KOPT-K1 (cell line): Measurements from ENCODE around the gene SETD5.

Source experiments
- H3K27ac ChIP-seq: fragments of 200-600 bp; sonication (generic); 2 replicates; pipeline ENCODE4 v1.5.1; 2016; ENCODE audit warnings: antibody characterized with exemption, mild to moderate bottlenecking, low read depth, low read length; ENCODE audit not compliant: poor library complexity, severe bottlenecking
- H3K36me3 ChIP-seq: fragments of 200-600 bp; sonication (generic); 2 replicates; pipeline ENCODE4 v1.5.1; 2017; ENCODE audit warnings: antibody characterized with exemption, mild to moderate bottlenecking, low read length, moderate library complexity; ENCODE audit not compliant: insufficient read depth
- H3K9me3 ChIP-seq: fragments of 200-600 bp; sonication (generic); 2 replicates; pipeline ENCODE4 v1.5.1; 2017; ENCODE audit warnings: antibody characterized with exemption, low read length, mild to moderate bottlenecking; ENCODE audit not compliant: insufficient read depth, poor library complexity, severe bottlenecking

The SETD5 gene

DNA sequence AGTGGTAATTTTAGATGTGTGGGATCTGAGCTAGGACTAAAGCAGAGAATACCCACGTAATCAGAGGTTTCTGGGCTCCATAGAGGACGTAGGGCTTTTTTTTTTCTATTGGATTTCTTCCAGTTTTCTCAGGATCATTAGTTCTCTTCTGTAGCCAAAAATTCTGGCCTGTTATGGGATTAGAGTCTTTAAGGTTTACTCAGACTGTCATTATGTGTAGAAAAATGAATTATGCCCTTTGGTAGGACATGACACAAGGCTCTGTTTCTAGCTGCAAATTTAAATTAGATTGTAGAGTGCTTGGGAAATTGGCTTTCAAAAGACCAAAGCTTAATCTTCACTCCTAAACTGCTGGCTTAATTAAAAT, 1.9 kb downstream of the SETD5 start:
- Histone ChIP-seq H3K9me3 (no peaks in the 10 kb centered on the region), H3K27ac (peak overlapping the region; percentile 98)

DNA sequence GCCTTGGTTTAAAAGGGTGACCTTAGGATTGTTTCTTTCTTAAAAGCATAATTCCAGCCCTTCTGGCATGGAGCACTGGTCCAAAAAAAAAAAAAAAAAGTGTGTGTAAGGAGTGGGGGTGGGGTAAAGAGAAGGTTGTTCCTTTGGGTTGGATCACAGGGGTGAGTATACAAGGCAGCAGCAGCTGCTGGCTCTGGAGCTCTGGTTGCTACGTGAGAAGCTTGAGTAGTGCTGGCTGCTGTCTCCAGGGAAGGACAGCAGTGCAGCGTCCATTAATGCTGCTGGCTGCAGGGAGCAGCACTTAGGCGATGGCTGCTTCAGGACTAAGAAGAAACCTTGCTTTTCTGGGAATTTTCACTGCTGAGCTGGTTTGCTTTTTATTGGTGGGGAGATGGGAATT, 2.3 kb downstream of the SETD5 start:
- Histone ChIP-seq H3K27ac (peak overlapping the region; percentile 98), H3K36me3 (peaks cover 12% of the 10 kb centered on the region), H3K9me3 (no peaks in the 10 kb centered on the region)

More for the DNA sequence above, 1.9 kb downstream of the SETD5 start:
- H3K36me3 ChIP-seq, result peaks cover 16% of the 10 kb centered on the region

- peaks cover 4% of the 10 kb centered on the region; the same call in 1 of the 2 replicates for H3K36me3 ChIP-seq
- no peak overlapping the region for H3K27ac ChIP-seq
- no peaks in the 10 kb centered on the region for H3K9me3 ChIP-seq
Measured at GRCh38 chr3:9400616-9401015, 3.2 kb downstream of the SETD5 start.

- Histone ChIP-seq H3K36me3 (peaks cover 3% of the 10 kb centered on the region; the same call in 1 of the 2 replicates), H3K9me3 (no peaks in the 10 kb centered on the region), H3K27ac (no peak overlapping the region)
Measured at GRCh38 chr3:9401986-9402385, 4.6 kb downstream of the SETD5 start.

- no peak overlapping the region for H3K27ac ChIP-seq
- no peaks in the 10 kb centered on the region for H3K9me3 ChIP-seq
- peaks cover 3% of the 10 kb centered on the region; the same call in 1 of the 2 replicates for H3K36me3 ChIP-seq
Measured at GRCh38 chr3:9402410-9403228, 5.2 kb downstream of the SETD5 start.

DNA sequence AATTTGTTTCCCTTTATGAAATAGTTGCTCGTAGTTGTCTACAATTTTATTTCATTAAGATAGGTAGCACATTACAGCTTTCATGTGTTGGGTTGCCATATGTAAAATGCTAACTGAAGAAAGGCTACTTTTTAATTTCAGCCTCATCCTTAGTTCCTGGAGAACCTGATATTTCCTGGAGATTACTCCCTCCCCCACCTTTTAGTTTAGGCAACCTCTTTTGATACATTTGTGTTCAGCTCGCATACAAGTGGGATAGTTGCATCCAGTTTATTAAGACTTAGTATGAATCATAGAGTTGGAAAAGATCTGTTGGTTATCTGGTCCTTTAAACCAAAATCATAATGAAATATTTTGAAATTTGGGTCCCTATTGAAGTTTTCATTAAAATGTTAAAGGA, 6.0 kb downstream of the SETD5 start:
- Histone ChIP-seq H3K27ac (no peak overlapping the region), H3K36me3 (peaks cover 3% of the 10 kb centered on the region; the same call in 1 of the 2 replicates), H3K9me3 (no peaks in the 10 kb centered on the region)

- H3K27ac ChIP-seq, result no peak overlapping the region
- H3K9me3 ChIP-seq, result peaks cover 4% of the 10 kb centered on the region
- H3K36me3 ChIP-seq, result peaks cover 3% of the 10 kb centered on the region
Measured at GRCh38 chr3:9404680-9405079, 7.3 kb downstream of the SETD5 start.

GRCh38 chr3:9405756-9406155, 8.3 kb downstream of the SETD5 start:
- Histone ChIP-seq H3K27ac (no peak overlapping the region), H3K36me3 (no peaks in the 10 kb centered on the region; the same call in none of the 2 replicates), H3K9me3 (peaks cover 8% of the 10 kb centered on the region)

- no peak overlapping the region for H3K27ac ChIP-seq
- no peaks in the 10 kb centered on the region; the same call in none of the 2 replicates for H3K36me3 ChIP-seq
- H3K9me3 ChIP-seq, result peaks cover 8% of the 10 kb centered on the region
Measured at GRCh38 chr3:9406856-9407626, 9.6 kb downstream of the SETD5 start.

- Histone ChIP-seq H3K9me3 (peaks cover 8% of the 10 kb centered on the region), H3K36me3 (no peaks in the 10 kb centered on the region; the same call in none of the 2 replicates), H3K27ac (no peak overlapping the region)
Measured at GRCh38 chr3:9408061-9408460, 10.6 kb downstream of the SETD5 start.

GRCh38 chr3:9408546-9408945, 11.1 kb downstream of the SETD5 start:
- Histone ChIP-seq H3K27ac (no peak overlapping the region), H3K36me3 (no peaks in the 10 kb centered on the region; the same call in none of the 2 replicates), H3K9me3 (peaks cover 8% of the 10 kb centered on the region)

DNA sequence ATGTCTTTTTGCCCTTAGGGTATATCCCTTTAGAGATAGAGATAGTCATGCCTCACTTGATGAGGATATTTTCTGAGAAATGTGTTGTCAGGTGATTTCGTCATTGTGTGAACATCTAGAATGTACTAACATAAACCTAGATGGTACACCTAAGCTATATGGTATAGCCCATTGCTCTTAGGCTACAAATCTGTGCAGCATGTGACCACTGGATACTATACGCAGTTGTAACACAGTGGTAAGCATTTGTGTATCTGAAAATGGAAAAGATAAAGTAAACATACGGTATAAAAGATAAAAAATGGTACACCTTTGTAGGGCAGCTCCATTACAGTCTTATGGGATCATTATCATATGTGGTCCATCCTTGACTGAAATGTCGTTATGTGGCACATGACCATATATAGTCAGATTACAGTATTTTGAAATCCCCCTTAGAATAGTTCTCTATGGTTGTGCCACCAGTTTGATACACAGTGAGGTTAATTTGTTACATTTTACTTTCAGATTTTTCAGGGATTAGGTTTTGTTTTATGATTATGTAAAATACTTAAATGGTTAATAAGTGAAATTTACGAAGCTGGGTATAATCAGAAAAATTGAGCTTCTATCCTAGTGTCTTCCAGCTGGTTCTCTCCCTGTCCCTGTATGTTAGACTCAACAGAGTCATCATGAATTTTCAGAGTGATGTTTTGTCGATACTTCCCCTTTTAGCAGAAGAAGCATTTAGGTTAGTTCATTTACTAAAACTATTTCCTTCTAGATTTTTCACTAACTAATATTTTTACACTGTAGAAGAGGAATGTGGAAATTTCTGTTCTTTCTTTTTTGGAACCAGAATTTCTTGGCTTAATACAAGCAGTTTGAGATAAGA, 12.8 kb downstream of the SETD5 start:
- Histone ChIP-seq H3K27ac (no peak overlapping the region), H3K9me3 (peaks cover 8% of the 10 kb centered on the region), H3K36me3 (no peaks in the 10 kb centered on the region; the same call in none of the 2 replicates)

DNA sequence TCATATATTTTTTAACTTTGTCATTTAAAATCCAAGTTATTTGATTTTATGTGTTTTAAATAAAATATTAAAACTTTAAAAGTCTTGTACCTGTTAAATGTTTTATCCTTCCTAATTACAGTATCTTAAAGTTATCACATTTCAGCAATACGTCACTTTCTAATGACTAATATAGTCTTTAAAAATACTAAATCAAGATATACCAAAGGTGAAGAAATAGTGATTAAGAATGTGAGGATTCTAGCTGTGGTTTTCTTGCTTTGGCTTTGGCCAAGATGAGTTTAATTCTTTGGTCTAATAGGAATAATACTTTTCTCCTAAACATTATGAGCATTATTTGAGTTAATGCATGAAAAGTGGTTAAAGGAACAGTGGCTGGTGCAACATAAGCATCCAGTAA, 13.9 kb downstream of the SETD5 start:
- Histone ChIP-seq H3K27ac (no peak overlapping the region), H3K9me3 (peaks cover 8% of the 10 kb centered on the region), H3K36me3 (peaks cover 10% of the 10 kb centered on the region)

- peaks cover 14% of the 10 kb centered on the region for H3K36me3 ChIP-seq
- no peak overlapping the region for H3K27ac ChIP-seq
- peaks cover 8% of the 10 kb centered on the region for H3K9me3 ChIP-seq
Measured at GRCh38 chr3:9412293-9412692, 14.9 kb downstream of the SETD5 start.

DNA sequence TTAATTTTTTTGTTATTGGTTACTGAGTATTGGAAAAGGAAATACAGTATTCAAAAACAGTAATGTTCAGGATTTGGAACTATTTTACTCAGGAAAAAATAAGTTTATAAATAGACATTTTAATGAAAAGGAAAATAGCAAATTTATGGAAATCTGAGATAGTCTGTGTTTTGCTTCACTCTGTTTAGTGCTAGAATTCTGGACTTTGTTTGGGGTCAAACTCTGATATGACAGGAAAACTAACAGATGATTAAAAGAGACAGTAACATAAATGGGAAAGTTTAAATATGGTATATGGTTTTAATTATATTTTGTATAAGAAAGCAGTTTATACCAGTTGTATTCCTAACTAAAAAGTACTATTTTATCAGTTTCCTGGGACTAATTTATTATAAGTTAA, 17.4 kb downstream of the SETD5 start:
- Histone ChIP-seq H3K27ac (no peak overlapping the region), H3K36me3 (peaks cover 17% of the 10 kb centered on the region), H3K9me3 (peaks cover 3% of the 10 kb centered on the region)
